HAP-1 (cell line): ENCODE results near the gene RCAN3.
"Not testable (repeated sequence)": the region's sequence is repeated elsewhere in the genome, so short reads cannot be mapped to it uniquely, and the experiment has no call there.

Source experiments
- DNase-seq, 2 experiments: peaks; one replicate each; pipeline ENCODE4 v3.0.0-alpha.2; 2016 to 2020; ENCODE audit warnings: low spot score in 2 of 2
- H3K27me3 ChIP-seq: fragments of 250-450 bp; sonication (Bioruptor Pico); 2 replicates; pipeline ENCODE4 v1.5.1; 2020; ENCODE audit warnings: low read depth, mild to moderate bottlenecking, moderate library complexity
- H3K36me3 ChIP-seq: fragments of 250-450 bp; sonication (Bioruptor Pico); replicated peaks from 2 replicates; pipeline ENCODE4 v1.5.1; 2020; ENCODE audit warnings: mild to moderate bottlenecking
- H3K4me1 ChIP-seq: fragments of 250-450 bp; sonication (Bioruptor Pico); 2 replicates; pipeline ENCODE4 v1.5.1; 2020; ENCODE audit warnings: mild to moderate bottlenecking
- H3K4me3 ChIP-seq: fragments of 250-450 bp; sonication (Bioruptor Pico); 2 replicates; pipeline ENCODE4 v1.5.1; 2020; ENCODE audit warnings: mild to moderate bottlenecking, moderate library complexity
- H3K9me3 ChIP-seq: fragments of 250-450 bp; sonication (Bioruptor Pico); 2 replicates; pipeline ENCODE4 v1.5.1; 2020; ENCODE audit warnings: mild to moderate bottlenecking, moderate library complexity
- in situ Hi-C: fragments of 300-500 bp; cut with MboI; formaldehyde crosslinking; loops from 3 replicates; pipeline ENCODE4 v1.14.3; 2020; ENCODE audit warnings: low sequenced_read_pairs, inconsistent platforms, mixed read lengths

Gene RCAN3

GRCh38 chr1:24536391-24536840 is 33.8 kb downstream of the RCAN3 start:
- no peak overlapping the region for H3K4me3 ChIP-seq
- in situ Hi-C loops = no loop called here
- H3K4me1 ChIP-seq = peaks cover 46% of the 10 kb centered on the region

GRCh38 chr1:24540051-24540905 is 37.6 kb downstream of the RCAN3 start:
- H3K4me3 ChIP-seq = no peak overlapping the region
- no peaks in the 10 kb centered on the region for H3K9me3 ChIP-seq
- peaks cover 46% of the 10 kb centered on the region for H3K4me1 ChIP-seq
- DNase-seq = no peak
- no peaks in the 10 kb centered on the region for H3K27me3 ChIP-seq
- in situ Hi-C loops = no loop called here
- H3K36me3 ChIP-seq = no peaks in the 10 kb centered on the region

More at GRCh38 chr1:24536391-24536840, 33.8 kb downstream of the RCAN3 start:
- Histone ChIP-seq H3K9me3 (no peaks in the 10 kb centered on the region), H3K36me3 (peaks cover 3% of the 10 kb centered on the region), H3K27me3 (no peaks in the 10 kb centered on the region)
- peak; percentile 30 to 58 for DNase-seq

- H3K27me3 ChIP-seq = no peaks in the 10 kb centered on the region
- H3K9me3 ChIP-seq = no peaks in the 10 kb centered on the region
- in situ Hi-C loops = no loop called here
- H3K4me1 ChIP-seq = peaks cover 44% of the 10 kb centered on the region
- no peak overlapping the region for H3K4me3 ChIP-seq
- H3K36me3 ChIP-seq = no peaks in the 10 kb centered on the region
- peak; percentile 54 to 61 for DNase-seq
Measured at GRCh38 chr1:24540906-24541710, 38.5 kb downstream of the RCAN3 start.

- no peaks in the 10 kb centered on the region for H3K27me3 ChIP-seq
- in situ Hi-C loops = no loop called here
- no peak overlapping the region for H3K4me3 ChIP-seq
- peaks cover 37% of the 10 kb centered on the region for H3K4me1 ChIP-seq
- no peaks in the 10 kb centered on the region for H3K9me3 ChIP-seq
- peak in 1 of 2 experiments; percentile 55 for DNase-seq
- H3K36me3 ChIP-seq = no peaks in the 10 kb centered on the region
Measured at GRCh38 chr1:24541711-24542346, 39.2 kb downstream of the RCAN3 start.

GRCh38 chr1:24544239-24544638 is 41.6 kb downstream of the RCAN3 start:
- Histone ChIP-seq H3K36me3 (no peaks in the 10 kb centered on the region), H3K9me3 (no peaks in the 10 kb centered on the region), H3K27me3 (no peaks in the 10 kb centered on the region), H3K4me3 (no peak overlapping the region), H3K4me1 (peaks cover 33% of the 10 kb centered on the region)
- in situ Hi-C loops = no loop called here
- no peak for DNase-seq

GRCh38 chr1:24545662-24546061 is 43.0 kb downstream of the RCAN3 start:
- Histone ChIP-seq H3K4me1 (peaks cover 19% of the 10 kb centered on the region), H3K27me3 (no peaks in the 10 kb centered on the region), H3K4me3 (no peak overlapping the region), H3K9me3 (no peaks in the 10 kb centered on the region), H3K36me3 (no peaks in the 10 kb centered on the region)
- in situ Hi-C loops = no loop called here
- peak in 1 of 2 experiments; percentile 64 for DNase-seq

- H3K4me3 ChIP-seq = no peak overlapping the region
- in situ Hi-C loops = no loop called here
Measured at GRCh38 chr1:24547195-24547594, 44.6 kb downstream of the RCAN3 start.

GRCh38 chr1:24548070-24548469 is 45.4 kb downstream of the RCAN3 start:
- H3K4me3 ChIP-seq = no peak overlapping the region
- peaks cover 16% of the 10 kb centered on the region for H3K4me1 ChIP-seq
- H3K36me3 ChIP-seq = no peaks in the 10 kb centered on the region
- in situ Hi-C loops = no loop called here
- DNase-seq = no peak
- H3K27me3 ChIP-seq = no peaks in the 10 kb centered on the region
- H3K9me3 ChIP-seq = no peaks in the 10 kb centered on the region

More at GRCh38 chr1:24547195-24547594, 44.6 kb downstream of the RCAN3 start:
- DNase-seq = no peak
- no peaks in the 10 kb centered on the region for H3K27me3 ChIP-seq
- no peaks in the 10 kb centered on the region for H3K36me3 ChIP-seq
- H3K4me1 ChIP-seq = peaks cover 14% of the 10 kb centered on the region
- no peaks in the 10 kb centered on the region for H3K9me3 ChIP-seq

GRCh38 chr1:24549210-24549609 is 46.6 kb downstream of the RCAN3 start:
- H3K4me3 ChIP-seq, in situ Hi-C loops, H3K9me3 ChIP-seq, DNase-seq, H3K27me3 ChIP-seq, H3K36me3 ChIP-seq: not testable (repeated sequence)
- peaks cover 16% of the 10 kb centered on the region for H3K4me1 ChIP-seq

GRCh38 chr1:24551290-24551959 is 48.8 kb downstream of the RCAN3 start:
- no peaks in the 10 kb centered on the region for H3K9me3 ChIP-seq
- H3K4me3 ChIP-seq = no peak overlapping the region
- DNase-seq = no peak
- no peaks in the 10 kb centered on the region for H3K27me3 ChIP-seq
- in situ Hi-C loops = no loop called here
- peaks cover 11% of the 10 kb centered on the region for H3K4me1 ChIP-seq
- H3K36me3 ChIP-seq = no peaks in the 10 kb centered on the region

- peak; percentile 82 to 91 for DNase-seq
- no peaks in the 10 kb centered on the region for H3K27me3 ChIP-seq
Measured at GRCh38 chr1:24551960-24552571, 49.4 kb downstream of the RCAN3 start.

GRCh38 chr1:24553931-24554330 is 51.3 kb downstream of the RCAN3 start:
- H3K27me3 ChIP-seq = no peaks in the 10 kb centered on the region

More at GRCh38 chr1:24551960-24552571, 49.4 kb downstream of the RCAN3 start:
- Histone ChIP-seq H3K36me3 (no peaks in the 10 kb centered on the region), H3K4me1 (peaks cover 11% of the 10 kb centered on the region), H3K4me3 (no peak overlapping the region), H3K9me3 (no peaks in the 10 kb centered on the region)
- in situ Hi-C loops = no loop called here

GRCh38 chr1:24554714-24555113 is 52.1 kb downstream of the RCAN3 start:
- in situ Hi-C loops = no loop called here
- no peaks in the 10 kb centered on the region for H3K27me3 ChIP-seq

More at GRCh38 chr1:24553931-24554330, 51.3 kb downstream of the RCAN3 start:
- peaks cover 11% of the 10 kb centered on the region for H3K4me1 ChIP-seq
- H3K9me3 ChIP-seq = no peaks in the 10 kb centered on the region
- H3K4me3 ChIP-seq = no peak overlapping the region
- in situ Hi-C loops = no loop called here
- no peak for DNase-seq
- H3K36me3 ChIP-seq = no peaks in the 10 kb centered on the region

More at GRCh38 chr1:24554714-24555113, 52.1 kb downstream of the RCAN3 start:
- Histone ChIP-seq H3K9me3 (no peaks in the 10 kb centered on the region), H3K4me1 (peaks cover 11% of the 10 kb centered on the region), H3K4me3 (no peak overlapping the region), H3K36me3 (no peaks in the 10 kb centered on the region)
- DNase-seq = no peak
